SH-SY5Y (cell line): ENCODE data around the gene GATAD1.

Source experiments
- GATA2 ChIP-seq: IDR thresholded peaks from 2 replicates; pipeline ENCODE4 v1.6.1; 2011; ENCODE audit warnings: mild to moderate bottlenecking, low read depth, low read length
- GATA3 ChIP-seq: IDR thresholded peaks from 2 replicates; pipeline ENCODE4 v1.6.1; 2011; ENCODE audit warnings: low read depth, mild to moderate bottlenecking, low read length, moderate library complexity

DNA sequence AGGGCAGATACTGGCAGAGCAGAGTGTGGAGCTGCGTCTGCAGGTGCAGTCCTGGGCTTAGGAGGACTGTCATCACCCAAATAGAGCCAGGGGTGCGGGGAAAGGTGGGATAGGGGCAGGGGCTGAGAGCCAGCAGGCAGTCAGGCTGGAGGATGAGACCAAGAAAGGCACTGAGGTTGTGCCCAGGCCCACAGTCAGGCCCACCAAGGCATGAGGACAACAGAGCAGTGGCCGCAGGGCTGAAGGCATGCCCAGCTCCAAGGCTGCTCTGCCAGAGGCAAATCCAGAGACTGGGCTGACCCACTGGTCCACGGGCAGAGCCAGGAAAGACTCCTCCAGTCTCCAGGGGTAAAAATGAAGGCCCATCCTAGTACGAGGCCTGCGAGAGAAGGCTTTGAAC is 24.4 kb upstream of the GATAD1 start:
- TF ChIP-seq GATA2 (no peak), GATA3 (no peak)
